Islet precursor cell (in vitro differentiated cells): Measurements from ENCODE around the gene SLC5A7.
A peak's percentile ranks its signal among the peaks of the same experiment; 100 is the strongest.

Experiments used
- DNase-seq: peaks from one replicate; pipeline ENCODE4 v3.0.0-alpha.2; 2018

SLC5A7 gene

DNA sequence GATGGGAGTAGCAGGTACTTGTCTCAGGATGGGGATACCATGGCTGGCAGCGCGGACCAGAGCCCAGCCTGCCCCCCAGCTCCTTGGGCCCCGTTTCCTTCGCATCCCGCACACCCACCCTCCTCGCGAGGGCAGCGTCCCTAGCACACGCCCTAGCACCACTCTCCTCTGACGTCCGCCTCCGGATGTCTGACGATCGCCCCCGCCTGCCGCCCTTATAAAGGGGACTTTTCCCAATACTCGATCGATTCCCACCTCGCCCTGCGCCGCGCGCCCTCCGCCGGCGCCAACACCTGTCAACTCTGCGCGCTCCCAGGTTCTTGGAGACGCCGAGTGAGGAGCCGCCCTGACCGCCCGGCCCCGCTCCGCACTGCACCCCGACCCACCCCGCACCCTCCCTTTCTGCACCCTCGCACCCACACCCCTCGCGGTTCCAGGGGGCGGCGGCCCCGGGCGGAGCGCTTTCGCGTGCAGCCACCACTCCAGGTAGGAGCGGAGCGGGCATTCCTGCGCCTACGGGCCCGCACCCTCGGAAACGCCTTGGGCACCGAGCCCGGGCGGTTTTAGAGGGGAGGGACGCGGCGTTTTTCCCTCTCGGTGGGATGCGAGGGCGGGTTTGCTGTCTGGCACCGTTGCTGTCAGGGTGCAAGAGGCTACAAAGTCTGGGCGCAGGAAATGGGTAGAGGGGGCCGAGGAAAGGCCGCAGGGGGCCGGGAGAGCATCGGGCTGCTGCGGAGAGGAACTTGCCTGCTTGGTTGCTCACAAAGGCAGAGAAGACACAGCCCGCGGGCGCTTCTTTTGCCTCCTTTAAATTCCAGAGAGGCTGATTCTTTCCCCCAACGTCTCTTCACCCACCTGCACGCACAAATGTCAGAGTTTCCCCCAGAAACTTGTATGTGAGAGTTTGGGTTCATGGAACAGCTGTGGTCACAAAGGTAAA lies at the start of gene SLC5A7:
SLC5A7 (plus strand) TSS at position 247 of the 940 bp plus-strand sequence. CDS start 1,632 bp downstream, outside the sequence.
- DNase-seq = peak; percentile 58

- DNase-seq = no peak
These were observed 24.9 kb upstream of the SLC5A7 start for GRCh38 chr2:107961395-107961794.

GRCh38 chr2:107964185-107964584 lies 22.1 kb upstream of the SLC5A7 start:
- DNase-seq = no peak

GRCh38 chr2:107984707-107985106 lies 1.6 kb upstream of the SLC5A7 start:
- no peak for DNase-seq

- no peak for DNase-seq
These were observed 1.8 kb downstream of the SLC5A7 start for GRCh38 chr2:107988108-107988507.

DNA sequence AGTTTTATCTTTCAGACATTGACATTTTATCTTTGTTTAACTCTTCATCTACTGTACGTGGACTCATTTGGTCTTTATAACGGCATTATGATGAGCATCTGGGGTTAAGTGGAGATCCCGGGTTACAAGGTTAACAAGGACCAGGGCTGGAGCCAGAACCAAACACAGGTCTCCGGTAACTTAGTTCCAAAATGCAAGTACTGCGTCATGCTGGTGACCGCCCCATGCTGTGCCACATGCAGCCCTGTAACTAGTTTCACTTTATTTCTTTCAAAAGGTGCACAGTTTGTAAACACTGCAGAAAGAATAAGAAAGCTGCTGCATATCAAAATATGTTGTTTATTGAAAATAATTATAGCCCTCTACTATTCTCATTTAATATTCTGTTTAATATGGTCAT lies 3.1 kb downstream of the SLC5A7 start:
- DNase-seq = no peak

- DNase-seq = no peak
These were observed 4.4 kb downstream of the SLC5A7 start for GRCh38 chr2:107990718-107991117.

DNA sequence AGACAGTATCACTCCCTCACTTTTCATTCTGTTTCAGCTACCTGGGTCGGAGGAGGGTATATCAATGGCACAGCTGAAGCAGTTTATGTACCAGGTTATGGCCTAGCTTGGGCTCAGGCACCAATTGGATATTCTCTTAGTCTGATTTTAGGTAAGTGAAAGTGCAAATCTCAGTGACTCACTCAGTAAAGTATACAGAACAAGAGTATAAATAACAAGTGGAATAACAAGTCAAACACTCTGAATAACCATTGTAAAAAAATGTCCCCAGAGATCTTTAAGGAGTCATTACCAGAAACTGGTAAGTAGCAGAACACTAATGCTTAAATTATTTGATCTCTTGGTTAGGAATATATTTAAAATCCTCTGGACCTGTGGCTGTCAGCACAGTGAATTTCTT lies 5.7 kb downstream of the SLC5A7 start:
- DNase-seq = no peak

GRCh38 chr2:107999158-107999557 lies 12.8 kb downstream of the SLC5A7 start:
- no peak for DNase-seq

DNA sequence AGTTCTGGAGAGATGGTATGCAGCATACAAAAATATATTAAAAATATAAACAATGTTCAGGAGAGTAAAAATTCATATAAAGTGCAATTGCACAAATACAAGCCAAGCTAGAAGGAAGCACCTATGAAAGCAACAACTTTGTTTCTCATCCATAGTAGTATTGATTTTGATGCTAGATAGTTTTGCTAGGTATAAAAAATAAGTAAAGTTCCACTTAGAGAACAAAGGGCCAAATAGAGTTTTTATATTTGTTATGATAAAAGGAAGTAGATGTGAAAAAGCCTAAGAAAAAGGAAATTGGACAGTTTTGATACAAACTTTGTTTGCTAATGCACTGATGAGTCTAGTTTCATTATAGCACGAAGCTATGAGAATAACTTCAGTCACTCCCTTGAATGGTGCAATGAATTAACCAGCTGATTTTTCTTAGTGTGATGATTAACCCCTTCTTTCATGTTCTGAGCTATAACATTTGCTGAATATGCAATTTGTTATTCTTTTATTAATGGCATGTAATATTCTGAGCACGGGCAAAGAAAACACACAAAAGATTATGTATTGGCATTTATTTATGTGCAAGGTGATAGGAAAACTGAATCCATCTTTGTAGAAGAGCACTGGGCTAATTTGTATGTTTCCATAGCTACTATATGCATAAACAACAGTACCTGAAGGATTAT lies 24.7 kb downstream of the SLC5A7 start:
- DNase-seq = no peak

- no peak for DNase-seq
These were observed 27.0 kb downstream of the SLC5A7 start for GRCh38 chr2:108013305-108013704.

GRCh38 chr2:108022628-108023027 lies 36.3 kb downstream of the SLC5A7 start:
- DNase-seq = no peak

- no peak for DNase-seq
These were observed 37.5 kb downstream of the SLC5A7 start for GRCh38 chr2:108023776-108024175.

- DNase-seq = no peak
These were observed 39.9 kb downstream of the SLC5A7 start for GRCh38 chr2:108026092-108026794.

DNA sequence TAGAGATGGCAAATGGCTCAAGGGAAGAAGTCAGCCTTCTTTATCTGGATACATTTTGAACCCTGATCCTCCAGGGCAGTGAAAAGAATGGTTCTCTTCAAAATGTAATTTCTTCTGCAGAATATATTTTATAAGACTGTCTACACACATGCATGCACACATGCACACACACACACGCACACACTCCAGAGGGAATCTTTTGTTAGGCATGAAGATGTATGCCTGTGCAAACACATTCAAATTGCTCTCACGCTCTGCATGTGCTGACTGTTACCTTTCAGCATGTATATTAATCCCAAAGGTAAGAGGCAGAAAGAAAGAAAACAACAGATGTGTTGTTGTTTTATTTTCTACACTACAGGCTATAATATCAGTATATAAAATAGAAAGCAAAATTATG lies 43.2 kb downstream of the SLC5A7 start:
- DNase-seq = no peak

DNA sequence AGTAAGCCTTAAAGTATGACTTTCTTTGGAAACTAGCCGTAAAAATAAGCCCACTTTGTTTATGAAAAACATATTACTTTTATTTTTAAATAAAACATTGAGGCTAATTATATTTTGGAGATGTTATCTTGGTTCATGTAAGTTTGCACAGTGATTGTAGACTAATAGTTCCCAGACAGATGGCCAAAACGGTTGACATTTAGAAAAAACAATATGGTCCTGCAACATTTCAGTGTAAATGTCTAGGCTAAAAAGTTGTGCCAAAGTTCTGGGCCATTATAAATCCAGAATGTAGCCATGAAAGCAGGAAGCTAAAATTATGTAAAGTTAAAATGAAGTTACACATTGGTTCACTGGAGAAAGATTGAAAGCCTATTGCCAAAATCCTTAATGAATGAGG lies 43.6 kb downstream of the SLC5A7 start:
- no peak for DNase-seq

GRCh38 chr2:108031471-108031941 lies 45.2 kb downstream of the SLC5A7 start:
- no peak for DNase-seq

DNA sequence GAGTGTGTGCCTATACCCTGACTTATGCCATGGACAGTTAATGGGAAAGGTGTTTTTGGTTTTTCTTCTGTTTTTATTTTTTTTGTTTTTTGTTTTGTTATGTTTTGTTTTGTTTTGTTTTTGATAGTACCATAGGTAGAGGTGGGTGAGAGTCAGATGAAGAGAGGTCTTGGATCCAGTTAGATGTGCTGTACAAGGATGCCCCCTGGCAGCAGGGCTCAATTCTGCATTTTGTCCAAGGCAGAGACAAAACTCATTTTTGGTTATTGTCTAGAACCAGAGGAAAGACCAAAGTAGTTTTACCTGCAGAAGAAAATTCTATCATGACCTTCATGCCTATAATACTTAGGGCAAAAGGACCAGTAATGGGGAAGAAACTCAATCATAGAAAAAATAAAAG lies 48.5 kb downstream of the SLC5A7 start:
- DNase-seq = no peak

DNA sequence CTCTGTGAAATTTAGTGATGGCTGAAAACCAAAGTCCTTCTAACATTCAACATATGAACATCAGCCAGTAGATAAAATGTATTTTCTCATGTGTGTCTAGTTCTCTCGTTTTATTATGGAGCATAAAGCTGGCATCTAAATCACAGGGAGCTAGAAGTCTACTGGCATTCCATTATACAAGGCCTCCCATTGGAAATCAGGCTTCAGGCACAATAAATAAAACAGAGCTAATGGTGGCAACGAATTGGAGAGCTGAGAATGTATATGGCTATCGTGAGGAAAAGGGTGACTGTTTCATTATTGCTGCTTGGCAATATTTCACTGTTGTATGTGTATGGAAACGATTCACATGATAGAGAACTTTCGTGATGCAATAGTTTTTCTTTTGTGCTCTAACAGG lies 62.4 kb downstream of the SLC5A7 start:
- no peak for DNase-seq

- no peak for DNase-seq
These were observed 72.3 kb downstream of the SLC5A7 start for GRCh38 chr2:108058576-108059137.

DNA sequence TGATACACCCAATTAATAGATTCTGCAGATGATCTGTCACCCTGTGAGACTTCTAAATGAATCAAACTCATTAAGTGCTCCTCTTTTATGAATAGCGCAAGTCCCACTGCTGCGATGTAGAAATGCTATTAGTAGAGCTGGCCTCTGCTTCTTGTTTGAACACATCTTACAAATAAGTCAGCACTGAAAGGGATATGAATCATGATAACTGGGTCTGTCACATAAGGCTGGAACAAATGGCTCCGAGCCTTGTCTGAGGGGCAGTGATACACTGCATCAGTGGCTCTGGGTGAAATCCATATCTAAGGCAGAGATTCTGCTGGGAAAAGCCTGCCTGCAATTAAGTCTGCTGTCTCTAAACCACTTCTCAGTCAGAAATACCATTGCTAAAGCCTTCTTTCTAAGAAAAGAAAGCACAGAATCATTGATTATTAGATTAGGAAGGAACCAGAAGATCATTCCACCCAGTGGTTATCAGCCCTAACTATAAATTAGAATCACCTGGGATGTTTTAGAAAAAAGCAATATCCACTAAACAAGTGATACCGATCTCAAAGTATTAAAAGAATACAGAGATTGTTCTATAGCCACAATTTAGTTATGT lies 75.2 kb downstream of the SLC5A7 start:
- DNase-seq = no peak
